GM19239 (cell line): Measurements from ENCODE around the gene GALNT11.

Experiments
- DNase-seq: peaks from one replicate; pipeline ENCODE4 v3.0.0; 2011; ENCODE audit warnings: low spot score; ENCODE audit not compliant: insufficient read length
- FAIRE-seq: peaks from 2 replicates; lab custom pipeline; 2011; peaks lifted over from hg19 to GRCh38; lab: Jason Lieb, UNC

The GALNT11 gene

DNA sequence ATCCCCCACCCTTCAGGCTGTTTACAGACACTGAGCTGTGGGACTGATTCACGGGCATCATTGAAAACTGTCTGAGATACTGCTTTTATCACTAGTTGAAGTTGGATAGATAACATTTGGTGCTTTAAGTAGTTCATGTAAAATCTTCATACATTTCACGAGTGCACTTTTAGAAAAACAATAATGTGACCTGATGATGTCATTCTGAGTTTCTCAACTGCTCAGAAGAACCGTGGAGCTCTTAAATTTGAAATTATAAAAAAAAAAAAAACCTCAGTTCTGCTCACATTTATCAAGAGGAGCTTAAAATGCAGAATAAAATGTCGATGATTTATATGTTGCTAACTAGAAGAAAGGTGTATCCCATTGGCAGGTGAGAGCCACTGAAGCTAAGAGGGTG lies 81.5 kb downstream of the GALNT11 start:
- no peak for DNase-seq
- FAIRE-seq: no peak

DNA sequence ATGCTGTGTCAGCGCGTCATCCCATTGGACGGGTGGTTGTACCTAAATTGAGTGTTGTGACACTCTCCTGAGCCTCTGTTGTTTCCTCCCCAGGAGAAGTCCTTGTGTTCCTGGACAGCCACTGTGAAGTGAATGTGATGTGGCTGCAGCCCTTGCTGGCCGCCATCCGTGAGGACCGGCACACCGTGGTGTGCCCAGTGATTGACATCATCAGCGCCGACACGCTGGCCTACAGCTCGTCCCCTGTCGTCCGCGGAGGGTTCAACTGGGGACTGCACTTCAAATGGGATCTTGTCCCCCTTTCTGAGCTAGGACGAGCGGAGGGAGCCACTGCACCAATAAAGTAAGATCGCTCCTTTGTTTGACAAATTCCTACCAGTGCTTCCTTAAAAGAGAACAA lies 82.5 kb downstream of the GALNT11 start:
- FAIRE-seq (no peak), DNase-seq (no peak)

DNA sequence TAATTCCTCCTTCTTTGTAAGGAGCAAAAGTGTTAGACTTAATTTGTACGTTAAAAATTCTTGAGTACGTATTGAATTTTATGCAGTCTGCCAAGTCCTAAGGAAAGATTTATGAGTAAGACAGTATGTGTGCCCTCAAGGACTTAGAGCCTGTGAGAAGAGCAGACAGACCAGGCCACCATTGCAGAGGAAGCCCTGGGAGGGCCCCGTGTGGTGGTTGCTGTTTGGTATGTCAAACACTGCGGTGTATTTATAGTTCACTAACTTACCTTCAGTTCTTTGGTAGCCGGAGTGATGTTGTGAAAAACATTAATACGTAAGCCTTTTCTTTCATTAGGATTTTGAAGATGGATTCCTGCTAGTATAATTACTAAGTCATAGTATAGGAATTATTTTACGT lies 82.9 kb downstream of the GALNT11 start:
- FAIRE-seq (no peak), DNase-seq (no peak)

DNA sequence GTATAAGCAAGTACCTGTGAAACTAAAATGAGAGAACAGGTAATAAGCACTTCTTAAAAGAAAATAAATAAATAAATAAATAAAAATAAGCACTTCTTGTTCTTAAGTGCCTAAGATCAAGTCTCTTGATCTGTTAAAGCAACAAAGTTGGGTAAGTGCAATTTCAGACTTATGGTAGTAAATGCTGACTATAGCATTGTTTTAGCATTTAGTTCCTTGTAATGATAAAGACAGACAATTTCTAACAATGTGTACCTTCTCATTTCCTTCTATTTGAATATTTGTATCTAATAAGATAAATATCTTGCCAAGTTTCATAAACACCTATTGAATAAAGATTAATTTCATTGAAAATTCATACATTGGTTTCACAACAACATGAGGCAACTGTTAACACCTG lies 87.4 kb downstream of the GALNT11 start:
- DNase-seq: no peak
- no peak for FAIRE-seq

DNA sequence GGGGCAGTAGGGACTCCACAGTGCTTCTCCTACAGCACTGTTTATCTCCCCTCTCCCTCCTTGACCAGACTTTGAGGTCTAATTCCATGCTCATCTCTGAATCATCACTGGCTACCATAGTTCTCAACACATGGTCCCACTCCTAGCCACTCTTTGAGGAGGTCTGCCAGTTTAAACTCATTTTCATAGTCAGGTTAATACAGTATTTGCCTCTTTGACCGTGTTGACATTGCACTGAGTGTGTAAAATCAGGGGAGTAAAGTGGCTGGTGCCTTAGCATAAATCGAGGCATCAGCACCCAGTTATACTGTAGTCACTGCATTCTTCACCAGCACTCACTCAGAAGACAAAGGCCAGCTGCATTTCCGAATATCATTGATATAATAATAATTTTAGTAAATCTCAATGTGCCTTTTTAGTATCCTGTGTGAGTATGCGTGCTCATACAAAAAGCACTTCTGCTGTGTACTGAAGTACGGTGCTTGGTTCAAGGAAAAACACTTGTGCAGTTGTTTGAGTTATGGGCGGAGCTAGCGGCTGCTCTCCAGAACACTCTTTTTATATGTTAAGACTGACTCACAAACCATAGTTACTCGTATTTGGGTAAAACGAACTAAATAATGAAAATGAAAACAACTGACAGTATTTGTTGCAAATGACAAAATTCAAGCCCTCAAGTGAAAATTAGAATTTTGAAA lies 89.7 kb downstream of the GALNT11 start:
- DNase-seq: no peak
- FAIRE-seq: no peak

DNA sequence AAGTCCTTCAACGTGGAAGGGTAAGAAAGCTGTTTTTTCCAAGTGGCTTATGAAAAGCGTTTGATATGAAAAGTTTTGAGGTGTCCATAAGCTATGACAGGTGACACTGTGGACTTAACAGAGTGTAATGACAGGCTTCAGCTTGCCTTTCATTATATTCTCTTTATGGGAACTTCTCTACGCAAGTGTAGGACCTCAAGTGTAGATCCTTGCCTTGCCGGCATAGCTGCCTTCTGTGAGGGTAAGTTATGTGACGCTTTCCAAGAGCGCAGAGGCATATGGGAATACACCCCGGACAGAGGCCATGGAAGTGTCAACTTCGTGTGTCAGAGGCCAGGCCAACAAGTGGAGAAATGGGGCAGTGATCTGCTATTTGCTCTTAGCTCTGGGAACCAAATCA lies 91.9 kb downstream of the GALNT11 start:
- DNase-seq (no peak), FAIRE-seq (no peak)

DNA sequence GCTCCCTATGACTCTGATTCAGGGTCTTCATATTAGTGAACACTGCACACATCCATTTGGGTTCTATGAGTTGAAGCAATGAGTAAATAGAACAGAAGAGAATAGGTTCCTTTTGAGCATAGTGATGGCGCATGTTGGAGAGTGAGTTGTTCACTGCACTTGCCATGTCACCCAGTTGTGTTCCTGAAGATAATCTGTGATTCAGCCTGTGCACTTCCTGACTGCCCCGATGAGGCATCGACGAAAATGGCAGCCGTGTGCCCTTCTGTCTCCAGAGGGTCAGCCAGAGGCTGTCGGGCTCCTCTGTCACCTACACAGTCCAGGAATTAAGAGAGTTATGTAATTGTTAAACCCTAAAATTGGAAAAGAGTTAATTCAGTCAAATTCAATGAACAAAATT lies 94.7 kb downstream of the GALNT11 start:
- FAIRE-seq: no peak
- no peak for DNase-seq

DNA sequence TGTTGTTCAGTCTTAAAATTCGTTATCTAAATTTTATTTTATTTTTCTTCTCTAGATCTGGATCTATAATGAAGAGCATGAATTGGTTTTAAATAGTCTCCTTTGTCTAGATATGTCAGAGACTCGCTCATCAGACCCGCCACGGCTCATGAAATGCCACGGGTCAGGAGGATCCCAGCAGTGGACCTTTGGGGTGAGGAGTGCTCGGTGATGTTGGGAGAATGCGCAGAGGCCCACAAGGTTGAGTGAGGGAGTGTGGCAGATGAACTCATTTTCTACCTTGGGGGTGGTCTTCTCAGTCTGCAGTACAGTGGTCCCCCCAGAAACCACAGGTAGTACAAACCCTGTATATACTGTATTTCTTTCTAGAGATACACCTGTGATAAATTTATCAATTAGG lies 95.3 kb downstream of the GALNT11 start:
- no peak for DNase-seq
- FAIRE-seq: no peak

DNA sequence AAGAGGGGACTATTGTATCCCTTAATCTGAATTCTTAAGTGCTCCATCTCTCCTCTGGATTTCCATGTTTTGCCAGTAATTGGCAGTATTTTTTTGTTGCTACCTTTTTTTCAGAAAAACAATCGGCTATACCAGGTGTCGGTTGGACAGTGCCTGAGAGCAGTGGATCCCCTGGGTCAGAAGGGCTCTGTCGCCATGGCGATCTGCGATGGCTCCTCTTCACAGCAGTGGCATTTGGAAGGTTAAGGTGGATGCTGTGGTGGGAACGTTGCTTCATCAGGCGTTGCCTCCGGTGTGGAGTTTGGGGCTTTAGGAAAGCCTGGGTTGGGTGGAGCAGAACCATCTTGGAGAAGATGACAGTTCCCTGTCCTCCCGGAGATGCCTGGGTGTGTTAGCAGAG lies 96.0 kb downstream of the GALNT11 start:
- DNase-seq (no peak), FAIRE-seq (no peak)

DNA sequence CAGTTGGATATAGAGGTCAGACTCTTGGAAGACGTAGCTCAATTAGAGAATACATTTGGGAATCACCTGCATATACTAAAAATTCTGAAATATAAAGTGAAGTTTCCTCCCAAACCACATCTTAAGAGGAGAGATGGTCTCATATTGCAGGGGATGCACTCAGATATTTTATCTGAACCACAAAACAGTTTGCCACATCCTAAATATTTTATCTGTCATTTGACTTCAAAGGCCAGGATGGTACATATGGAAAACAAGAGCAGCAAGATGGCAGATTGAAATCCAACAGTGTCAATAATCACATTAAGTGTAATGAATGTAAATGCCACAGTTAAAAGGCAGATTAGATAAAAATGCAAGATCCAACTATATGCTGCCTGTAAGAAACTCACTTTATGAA lies 97.1 kb downstream of the GALNT11 start:
- FAIRE-seq: no peak
- DNase-seq: no peak

DNA sequence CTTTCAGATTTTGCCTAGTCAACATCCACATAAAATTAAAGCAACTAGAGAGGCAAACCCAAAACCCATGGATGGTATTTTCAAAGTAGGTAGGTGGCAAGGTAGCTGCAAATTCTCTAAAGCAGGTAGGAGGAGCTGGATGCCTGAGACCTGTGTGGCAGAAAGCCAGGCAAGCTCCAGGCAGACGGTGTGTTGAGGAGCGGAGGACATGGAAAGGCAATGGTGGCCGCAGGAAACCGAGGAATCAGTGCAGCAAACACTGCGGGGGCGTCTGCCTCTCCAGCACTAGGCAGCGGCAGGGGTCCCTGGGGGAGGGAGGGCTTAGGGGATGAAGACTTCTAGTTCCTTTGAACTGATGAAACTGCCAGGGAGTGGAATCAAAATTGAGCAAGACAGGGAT lies 101.3 kb downstream of the GALNT11 start:
- DNase-seq (no peak), FAIRE-seq (no peak)

DNA sequence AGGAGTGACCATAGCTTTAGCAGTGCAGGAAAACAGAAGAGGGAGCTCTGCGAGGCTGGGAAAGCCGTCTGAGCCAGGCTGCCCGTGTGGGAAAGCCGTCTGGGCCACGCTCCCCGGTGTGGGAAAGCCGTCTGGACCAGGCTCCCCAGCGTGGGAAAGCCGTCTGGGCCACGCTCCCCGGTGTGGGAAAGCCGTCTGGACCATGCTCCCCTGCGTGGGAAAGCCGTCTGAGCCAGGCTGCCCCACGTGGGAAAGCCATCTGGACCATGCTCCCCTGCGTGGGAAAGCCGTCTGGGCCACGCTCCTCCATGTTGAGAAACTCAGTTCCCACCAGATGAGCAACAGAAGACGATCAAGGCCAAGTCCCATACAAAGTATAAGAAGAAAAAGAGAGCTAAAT lies 101.8 kb downstream of the GALNT11 start:
- FAIRE-seq: no peak
- no peak for DNase-seq

DNA sequence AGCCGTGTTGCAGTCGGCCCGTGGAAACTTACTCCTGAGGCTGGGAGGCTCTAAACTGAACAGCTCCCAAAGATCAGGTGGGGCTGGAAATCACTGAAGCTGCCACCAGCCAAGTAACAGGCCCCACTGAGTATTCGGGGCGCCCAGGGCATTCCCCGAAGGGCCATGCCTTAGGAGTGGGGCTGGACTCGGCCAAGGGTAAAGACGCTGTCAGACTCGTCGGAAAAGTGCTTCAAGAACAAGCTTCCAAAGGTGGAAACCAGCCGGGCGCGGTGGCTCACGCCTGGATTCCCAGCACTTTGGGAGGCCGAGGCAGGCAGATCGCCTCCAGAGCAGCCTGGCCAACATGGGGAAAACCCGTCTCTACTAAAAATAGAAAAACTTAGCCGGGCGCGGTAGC lies 102.8 kb downstream of the GALNT11 start:
- DNase-seq: no peak
- no peak for FAIRE-seq

DNA sequence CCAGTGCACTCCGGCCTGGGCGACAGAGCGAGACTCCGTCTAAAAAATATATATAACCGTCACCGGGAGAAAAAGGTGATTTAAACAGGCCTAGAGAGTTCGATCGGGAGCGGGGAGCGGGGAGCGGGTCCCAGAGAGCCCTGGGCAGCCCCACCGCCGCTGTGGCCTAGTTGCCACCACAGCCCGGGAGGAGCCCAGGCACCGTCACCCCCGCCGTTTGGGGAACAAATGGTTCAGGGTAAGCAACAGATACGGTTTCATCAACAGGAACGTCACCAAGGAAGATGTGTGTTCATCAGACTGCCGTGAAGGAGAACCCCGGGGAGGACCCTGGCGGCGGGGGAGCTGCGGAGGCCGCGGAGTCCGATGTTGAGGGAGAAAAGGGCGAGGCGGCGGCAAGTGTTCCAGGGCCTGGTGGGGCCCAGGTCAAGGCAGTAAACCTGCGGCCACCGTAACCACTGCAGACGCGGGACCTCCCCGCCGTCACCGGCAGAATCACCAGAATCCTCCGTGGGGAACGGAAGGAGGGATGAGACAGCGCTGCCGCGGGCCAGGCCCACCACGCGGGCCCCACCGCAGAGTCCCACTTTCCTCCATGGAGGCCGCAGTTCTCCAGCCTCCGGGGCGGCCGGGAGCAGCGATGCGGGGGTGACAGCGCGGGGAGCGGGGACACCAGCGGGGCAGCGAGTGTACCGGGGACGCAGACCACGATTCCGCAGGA lies 103.4 kb downstream of the GALNT11 start:
- DNase-seq (no peak), FAIRE-seq (no peak)

DNA sequence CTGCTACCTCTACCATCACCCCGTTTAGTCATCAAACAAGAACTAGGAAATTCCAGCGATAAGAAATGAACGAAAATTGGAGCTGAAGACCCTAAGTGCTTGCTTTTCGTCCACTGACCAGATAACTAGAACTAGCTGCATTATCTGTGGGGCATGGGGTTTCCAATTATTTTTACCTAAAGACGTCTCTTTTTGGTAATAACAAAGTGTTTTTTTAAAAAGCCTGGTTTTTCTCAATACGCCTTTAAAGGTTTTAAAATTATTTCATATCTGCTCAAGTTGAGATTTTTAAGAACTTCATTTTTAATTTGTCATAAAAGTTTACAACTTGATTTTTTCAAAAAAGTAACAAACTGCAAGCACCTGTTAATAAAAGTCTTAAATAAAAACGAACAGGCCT lies 104.2 kb downstream of the GALNT11 start:
- DNase-seq (no peak), FAIRE-seq (no peak)

DNA sequence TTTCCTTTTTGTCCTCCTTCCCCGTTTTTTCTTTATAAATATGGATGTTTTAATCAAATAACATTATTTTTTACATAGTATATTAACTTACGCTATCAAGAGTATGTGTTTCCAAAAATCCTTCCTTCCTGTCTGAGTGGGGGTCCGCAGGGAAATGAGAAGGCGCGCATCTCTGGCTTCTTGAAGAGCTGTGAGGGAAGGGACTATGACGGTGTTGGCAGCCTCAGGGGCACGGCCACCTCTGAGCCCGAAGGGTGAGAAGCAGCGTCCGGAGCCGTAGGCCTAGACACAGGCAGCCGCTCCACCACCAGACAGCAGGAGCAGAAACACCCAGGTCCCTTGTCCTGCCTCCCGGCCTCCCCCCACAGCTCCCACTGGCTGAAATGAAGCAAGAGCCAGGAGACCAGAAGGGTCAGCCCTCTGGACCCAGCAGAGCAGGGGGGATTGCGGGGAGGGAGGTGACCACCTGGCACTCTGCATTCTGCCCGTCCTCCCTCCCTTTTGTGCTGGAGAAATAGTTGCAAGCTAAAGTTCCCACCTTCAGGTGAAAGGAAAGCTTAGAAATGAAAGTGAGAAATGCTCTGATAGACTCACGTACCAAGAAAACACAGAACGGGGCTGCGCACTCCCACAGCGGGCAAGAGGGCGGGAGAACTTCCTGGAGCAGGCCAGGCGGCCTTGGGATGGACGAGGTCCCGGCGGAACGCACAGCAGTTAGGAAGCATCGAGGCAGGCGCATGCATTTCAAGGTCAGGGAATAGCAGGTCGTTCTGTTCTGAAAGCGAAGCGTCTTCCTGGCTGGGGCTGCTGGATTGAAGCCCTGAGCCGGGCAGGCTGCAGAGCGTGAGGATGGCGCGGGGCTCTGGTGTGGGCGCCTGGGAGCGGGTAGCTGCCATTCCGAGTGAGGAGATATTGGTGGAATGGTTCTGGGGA lies 105.5 kb downstream of the GALNT11 start:
- DNase-seq: no peak
- FAIRE-seq: no peak

DNA sequence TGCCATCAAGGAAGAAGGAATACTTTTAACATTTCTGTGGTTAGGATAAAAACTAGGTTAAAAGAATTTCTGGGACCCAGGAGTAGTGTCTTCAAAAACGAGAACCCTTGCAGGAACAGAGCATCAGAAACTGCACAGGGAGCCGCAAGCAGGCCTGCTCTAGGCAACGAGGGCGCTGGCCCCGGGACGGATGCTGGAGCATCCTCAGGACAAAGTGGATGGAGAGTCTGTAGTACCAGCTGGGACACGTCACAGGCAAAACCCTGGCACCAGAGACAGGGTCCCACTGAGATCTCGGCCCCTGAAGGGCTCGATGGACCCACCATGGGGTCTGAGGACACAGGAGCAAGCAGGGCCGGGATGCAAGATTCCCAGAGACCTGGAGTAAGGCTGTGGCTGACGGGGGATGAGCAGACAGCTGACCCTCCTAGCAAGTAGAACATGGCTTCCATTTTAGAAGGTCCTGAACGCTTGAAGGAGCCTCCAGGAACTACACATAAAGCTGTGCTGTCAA lies 106.6 kb downstream of the GALNT11 start:
- DNase-seq (no peak), FAIRE-seq (no peak)

DNA sequence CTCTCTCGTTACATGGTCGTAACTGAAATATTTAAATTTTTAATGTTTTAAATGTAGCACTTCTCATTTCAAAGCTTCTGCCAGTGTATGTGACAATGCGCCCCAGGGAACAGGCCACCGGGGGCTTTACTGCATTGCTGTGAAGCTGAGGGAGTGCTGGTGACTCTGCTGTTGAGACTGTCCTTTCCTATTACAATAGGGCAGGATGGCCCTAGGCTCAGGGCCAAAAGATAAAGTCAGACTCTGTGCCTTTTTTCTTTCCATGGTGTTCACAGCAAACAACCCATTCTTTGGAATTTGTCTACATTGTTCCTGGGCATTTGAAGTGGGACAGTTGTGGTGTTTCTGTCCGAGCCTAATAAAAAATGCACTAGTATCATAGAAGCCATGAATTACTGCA lies 107.3 kb downstream of the GALNT11 start:
- no peak for FAIRE-seq

DNA sequence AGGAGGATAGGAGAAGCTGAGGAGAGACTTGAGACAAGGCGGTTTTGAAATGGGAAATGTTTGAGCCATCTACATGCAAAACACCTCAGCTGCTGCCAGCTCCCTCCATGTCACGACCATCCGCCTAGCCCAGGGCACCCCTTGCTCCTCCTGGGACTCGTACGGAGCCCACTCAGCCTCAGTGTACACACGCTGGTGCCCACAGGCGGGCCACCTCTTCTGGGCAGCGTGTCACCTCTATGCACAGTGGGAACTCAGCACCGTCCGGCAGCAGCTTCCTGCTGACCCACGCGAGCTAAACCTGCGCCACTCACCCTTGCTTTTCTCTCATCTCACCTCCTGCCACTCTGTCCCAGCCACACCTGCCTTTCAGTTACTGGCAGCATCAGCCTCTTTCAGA lies 108.3 kb downstream of the GALNT11 start:
- no peak for FAIRE-seq
- no peak for DNase-seq

More for the DNA sequence above, 107.3 kb downstream of the GALNT11 start:
- DNase-seq: no peak

DNA sequence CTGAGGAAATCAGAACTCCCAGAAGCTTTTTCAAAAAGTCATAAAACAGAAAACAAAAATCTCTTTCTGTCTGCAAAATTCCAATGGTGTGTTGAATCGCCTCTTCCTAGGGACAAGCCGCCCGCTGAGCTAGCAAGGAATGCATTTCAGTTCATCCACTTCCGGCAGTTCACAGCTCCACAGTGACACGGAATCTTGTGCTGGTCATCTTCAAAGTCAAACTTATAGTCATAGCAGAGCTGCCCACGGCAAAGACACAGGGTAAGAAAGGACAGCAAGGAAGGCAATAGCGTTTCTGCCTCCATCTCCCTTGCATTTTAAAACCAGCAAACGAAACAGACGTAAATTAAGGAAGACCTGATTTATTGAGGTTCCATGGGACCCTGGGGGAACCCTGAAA lies 111.2 kb downstream of the GALNT11 start:
- FAIRE-seq (no peak), DNase-seq (no peak)
